Measurements from ENCODE around the gene CHST11.

GRCh38 chr12:104568935-104569334 lies 112.2 kb downstream of the CHST11 start:
- no peak for TF ChIP-seq CTCF (IDR thresholded peaks at IDR 0.05)
- no peak for TF ChIP-seq POLR2A (IDR thresholded peaks at IDR 0.05)
- no peak for TF ChIP-seq EP300 (IDR thresholded peaks at IDR 0.05)
